Measurements from ENCODE around the gene ZNF474. TPM values are rescaled to one million over a fixed set of nuclear protein-coding genes. Genes with fewer than 3 reads are reported as not detected.

Gene ZNF474
- total and polyA plus RNA-seq, 12 donors = 0.03 to 0.20 (median 0.19) TPM; not detected in 9

DNA sequence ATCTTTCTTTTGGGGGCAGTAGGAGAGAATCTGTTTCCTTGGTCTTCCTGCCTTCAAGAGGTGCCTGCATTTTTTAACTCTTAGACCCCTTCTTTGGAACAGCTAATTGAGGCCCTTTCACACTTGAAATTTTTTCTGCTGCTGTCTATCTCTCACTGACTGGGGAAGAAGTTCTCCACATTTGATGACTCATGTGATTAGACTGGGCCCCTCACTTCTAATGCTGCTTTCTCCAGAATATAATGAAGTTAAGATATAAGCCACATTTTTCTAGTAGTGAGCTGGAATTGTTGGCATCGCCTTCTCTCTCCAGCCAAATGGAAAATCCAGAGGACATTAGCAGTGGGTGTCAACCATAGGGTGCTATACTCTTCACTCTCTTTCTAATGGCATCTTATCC lies 12.4 kb downstream of the ZNF474 start:
- 93% methylated on average over 1 of the region's 1 CpG for WGBS, 2 donors
- Histone ChIP-seq H3K36me3 (no peaks in the 10 kb centered on the region), H3K27me3 (no peaks in the 10 kb centered on the region), H3K4me3 (no peak overlapping the region), H3K27ac (no peak overlapping the region), H3K4me1 (no peaks in the 10 kb centered on the region), H3K9me3 (no peaks in the 10 kb centered on the region)
- intact Hi-C loops (cut with DNase I) = no loop called here
- DNase-seq (no peak), ATAC-seq (no peak)
- TF ChIP-seq, protein P1, sequence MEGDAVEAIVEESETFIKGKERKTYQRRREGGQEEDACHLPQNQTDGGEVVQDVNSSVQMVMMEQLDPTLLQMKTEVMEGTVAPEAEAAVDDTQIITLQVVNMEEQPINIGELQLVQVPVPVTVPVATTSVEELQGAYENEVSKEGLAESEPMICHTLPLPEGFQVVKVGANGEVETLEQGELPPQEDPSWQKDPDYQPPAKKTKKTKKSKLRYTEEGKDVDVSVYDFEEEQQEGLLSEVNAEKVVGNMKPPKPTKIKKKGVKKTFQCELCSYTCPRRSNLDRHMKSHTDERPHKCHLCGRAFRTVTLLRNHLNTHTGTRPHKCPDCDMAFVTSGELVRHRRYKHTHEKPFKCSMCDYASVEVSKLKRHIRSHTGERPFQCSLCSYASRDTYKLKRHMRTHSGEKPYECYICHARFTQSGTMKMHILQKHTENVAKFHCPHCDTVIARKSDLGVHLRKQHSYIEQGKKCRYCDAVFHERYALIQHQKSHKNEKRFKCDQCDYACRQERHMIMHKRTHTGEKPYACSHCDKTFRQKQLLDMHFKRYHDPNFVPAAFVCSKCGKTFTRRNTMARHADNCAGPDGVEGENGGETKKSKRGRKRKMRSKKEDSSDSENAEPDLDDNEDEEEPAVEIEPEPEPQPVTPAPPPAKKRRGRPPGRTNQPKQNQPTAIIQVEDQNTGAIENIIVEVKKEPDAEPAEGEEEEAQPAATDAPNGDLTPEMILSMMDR (IDR thresholded peaks at IDR 0.05) = no peak

DNA sequence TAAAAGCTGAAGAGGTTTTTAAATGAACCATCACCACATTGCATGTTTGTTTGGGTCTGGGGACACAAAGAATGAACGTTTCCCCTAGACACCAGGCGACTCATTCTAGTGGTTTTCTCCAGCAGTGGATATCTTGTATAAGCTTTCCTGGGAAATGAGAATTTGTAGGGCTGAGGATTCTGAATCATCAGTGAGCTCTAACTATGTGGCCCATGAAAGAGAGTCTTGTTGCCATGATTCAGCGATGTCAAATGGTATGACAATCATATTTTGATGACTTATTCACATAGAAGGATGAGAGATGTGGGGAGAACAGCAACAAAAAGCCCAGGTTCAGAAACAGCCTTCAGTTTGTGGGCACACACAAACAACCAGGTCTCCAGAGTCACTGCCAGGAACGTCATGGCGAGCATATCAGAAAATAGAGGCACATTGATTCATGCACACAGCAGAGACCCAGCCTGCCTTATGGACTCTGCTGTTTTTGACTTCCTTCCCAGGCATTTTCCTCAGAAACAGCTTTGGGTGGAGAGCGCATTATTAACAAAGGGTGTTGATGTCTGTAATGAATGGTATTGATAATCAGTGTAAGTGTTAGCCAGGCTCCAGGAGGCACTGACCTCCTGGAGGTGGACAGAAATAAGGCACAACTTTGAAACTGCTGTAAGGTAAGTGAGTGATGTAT lies 13.3 kb downstream of the ZNF474 start:
- ATAC-seq (no peak), DNase-seq (no peak)
- H3K36me3 ChIP-seq = no peaks in the 10 kb centered on the region
- no peaks in the 10 kb centered on the region for H3K9me3 ChIP-seq
- TF ChIP-seq, protein P1 (IDR thresholded peaks at IDR 0.05) = no peak
- H3K4me1 ChIP-seq = no peaks in the 10 kb centered on the region
- no peaks in the 10 kb centered on the region for H3K27me3 ChIP-seq
- no peak overlapping the region for H3K27ac ChIP-seq
- intact Hi-C loops (cut with DNase I) = no loop called here
- H3K4me3 ChIP-seq = no peak overlapping the region
- WGBS, 2 donors = 83 to 85% methylated on average over 6 of the region's 6 CpGs

DNA sequence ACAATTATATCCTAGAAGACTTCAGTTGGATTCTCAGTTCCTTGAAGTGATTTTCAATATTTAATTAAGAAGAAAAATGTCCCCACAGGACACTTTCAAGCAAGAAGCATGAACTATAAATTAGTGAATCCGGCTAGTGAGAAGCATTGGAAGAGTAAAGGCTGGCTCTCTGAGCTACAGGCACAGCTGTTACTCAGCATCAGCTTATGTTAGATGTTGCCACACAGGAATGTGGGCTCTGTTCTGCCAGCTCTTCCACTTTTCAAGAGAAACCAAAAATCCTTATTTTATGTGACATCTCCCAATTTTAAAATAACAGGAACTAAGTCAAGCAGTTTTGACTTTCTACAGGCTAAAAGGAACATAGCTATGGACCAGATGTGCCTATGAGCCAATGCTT lies 14.9 kb downstream of the ZNF474 start:
- WGBS, 2 donors = 90 to 93% methylated on average over 1 of the region's 1 CpG
- intact Hi-C loops (cut with DNase I) = no loop called here
- H3K4me1 ChIP-seq = no peaks in the 10 kb centered on the region
- no peaks in the 10 kb centered on the region for H3K27me3 ChIP-seq
- ATAC-seq (no peak), DNase-seq (no peak)
- no peak overlapping the region for H3K27ac ChIP-seq
- H3K4me3 ChIP-seq = no peak overlapping the region
- no peaks in the 10 kb centered on the region for H3K9me3 ChIP-seq
- H3K36me3 ChIP-seq = no peaks in the 10 kb centered on the region
- TF ChIP-seq, protein P1 (IDR thresholded peaks at IDR 0.05) = no peak

DNA sequence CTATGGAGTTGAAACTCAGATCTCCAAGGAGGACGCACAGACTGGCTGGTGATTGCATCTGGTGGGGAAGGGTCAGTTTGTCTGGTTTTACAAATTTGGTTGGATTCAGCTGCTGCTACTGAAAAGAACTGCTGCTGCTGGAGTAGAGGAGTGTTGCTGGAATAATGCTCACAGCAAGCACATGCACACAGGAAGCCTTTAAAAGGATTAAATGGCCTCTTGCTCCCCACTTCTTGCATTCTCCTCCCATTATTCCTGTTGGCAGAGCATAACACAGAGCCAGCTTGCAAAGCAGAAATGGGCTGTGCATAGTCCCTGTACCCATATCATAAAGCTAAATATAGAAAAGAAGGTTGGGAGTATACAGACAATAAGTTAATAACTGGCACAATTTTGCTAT lies 16.6 kb downstream of the ZNF474 start:
- Histone ChIP-seq H3K27ac (no peak overlapping the region), H3K4me1 (no peaks in the 10 kb centered on the region), H3K4me3 (no peak overlapping the region), H3K27me3 (no peaks in the 10 kb centered on the region), H3K36me3 (no peaks in the 10 kb centered on the region), H3K9me3 (no peaks in the 10 kb centered on the region)
- no peak for DNase-seq
- intact Hi-C loops (cut with DNase I) = no loop called here
- TF ChIP-seq, protein P1 (IDR thresholded peaks at IDR 0.05) = no peak
- ATAC-seq = no peak
- 82 to 87% methylated on average over 1 of the region's 1 CpG for WGBS, 2 donors
